ENCODE data around the gene ZNF217. TPM values are rescaled to one million over a fixed set of nuclear protein-coding genes. Genes with fewer than 3 reads are reported as not detected.

The ZNF217 gene
- total and polyA plus RNA-seq, 9 of the 15 experiments (the other 6 are each of a cell fraction or from before 2014, with no cell fraction given) = 3.0 to 41.8 (median 16.8) TPM

DNA sequence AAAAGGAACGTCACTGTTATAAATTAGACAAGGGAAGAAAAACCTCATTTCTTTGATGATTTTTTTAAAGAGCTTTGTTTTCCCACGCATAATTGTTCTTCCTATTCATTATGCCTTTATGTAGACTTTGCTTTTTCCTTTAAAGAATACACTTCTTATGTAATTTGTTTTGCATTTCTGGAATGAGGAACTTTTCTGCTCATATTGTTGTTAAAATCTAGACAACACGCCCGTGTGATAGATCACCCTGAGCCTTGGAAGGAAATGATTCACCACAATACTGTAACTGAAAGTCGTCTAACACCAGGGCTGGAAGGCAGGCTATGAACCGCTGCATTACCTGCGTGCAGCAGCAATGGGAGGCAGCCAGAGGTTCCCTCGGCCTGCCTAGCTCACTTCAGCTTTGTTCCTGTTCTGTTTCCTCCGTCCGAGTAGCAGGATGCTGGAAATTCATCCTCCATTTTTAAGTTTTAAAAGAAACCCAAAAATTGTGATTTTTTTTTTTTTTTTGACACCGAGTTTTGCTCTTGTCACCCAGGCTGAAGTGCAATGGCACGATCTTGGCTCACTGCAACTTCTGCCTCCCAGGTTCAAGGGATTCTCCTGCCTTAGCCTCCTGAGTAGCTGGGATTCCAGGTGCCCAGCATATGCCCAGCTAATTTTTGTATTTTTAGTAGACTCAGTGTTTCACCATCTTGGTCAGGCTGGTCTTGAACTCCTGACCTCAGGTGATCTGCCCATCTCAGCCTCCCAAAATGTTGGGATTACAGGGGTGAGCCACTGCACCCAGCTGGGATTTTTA is 49.6 kb upstream of the ZNF217 start (continued):
- peak; percentile 40; the same call in 1 of the 2 replicates for TF ChIP-seq KLF6 (CRISPR knock-in tag; IDR thresholded peaks at IDR 0.05; ENCODE audit: borderline replicate concordance)
- TF ChIP-seq MECOM (CRISPR knock-in tag; IDR thresholded peaks at IDR 0.05) = peak; percentile 63; the same call in 1 of the 2 replicates
- TF ChIP-seq, protein P1, sequence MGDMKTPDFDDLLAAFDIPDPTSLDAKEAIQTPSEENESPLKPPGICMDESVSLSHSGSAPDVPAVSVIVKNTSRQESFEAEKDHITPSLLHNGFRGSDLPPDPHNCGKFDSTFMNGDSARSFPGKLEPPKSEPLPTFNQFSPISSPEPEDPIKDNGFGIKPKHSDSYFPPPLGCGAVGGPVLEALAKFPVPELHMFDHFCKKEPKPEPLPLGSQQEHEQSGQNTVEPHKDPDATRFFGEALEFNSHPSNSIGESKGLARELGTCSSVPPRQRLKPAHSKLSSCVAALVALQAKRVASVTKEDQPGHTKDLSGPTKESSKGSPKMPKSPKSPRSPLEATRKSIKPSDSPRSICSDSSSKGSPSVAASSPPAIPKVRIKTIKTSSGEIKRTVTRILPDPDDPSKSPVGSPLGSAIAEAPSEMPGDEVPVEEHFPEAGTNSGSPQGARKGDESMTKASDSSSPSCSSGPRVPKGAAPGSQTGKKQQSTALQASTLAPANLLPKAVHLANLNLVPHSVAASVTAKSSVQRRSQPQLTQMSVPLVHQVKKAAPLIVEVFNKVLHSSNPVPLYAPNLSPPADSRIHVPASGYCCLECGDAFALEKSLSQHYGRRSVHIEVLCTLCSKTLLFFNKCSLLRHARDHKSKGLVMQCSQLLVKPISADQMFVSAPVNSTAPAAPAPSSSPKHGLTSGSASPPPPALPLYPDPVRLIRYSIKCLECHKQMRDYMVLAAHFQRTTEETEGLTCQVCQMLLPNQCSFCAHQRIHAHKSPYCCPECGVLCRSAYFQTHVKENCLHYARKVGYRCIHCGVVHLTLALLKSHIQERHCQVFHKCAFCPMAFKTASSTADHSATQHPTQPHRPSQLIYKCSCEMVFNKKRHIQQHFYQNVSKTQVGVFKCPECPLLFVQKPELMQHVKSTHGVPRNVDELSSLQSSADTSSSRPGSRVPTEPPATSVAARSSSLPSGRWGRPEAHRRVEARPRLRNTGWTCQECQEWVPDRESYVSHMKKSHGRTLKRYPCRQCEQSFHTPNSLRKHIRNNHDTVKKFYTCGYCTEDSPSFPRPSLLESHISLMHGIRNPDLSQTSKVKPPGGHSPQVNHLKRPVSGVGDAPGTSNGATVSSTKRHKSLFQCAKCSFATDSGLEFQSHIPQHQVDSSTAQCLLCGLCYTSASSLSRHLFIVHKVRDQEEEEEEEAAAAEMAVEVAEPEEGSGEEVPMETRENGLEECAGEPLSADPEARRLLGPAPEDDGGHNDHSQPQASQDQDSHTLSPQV (IDR thresholded peaks at IDR 0.05) = no peak; the same call in 1 of the 2 replicates
